Activated CD4-positive, alpha-beta T cell treated with anti-CD3 and anti-CD28 coated beads for 4 hours (primary cell): Measurements from ENCODE around the gene C1orf232.
A peak's percentile ranks its signal among the peaks of the same experiment; 100 is the strongest.

Source experiments
- DNase-seq, 2 donors: peaks; one replicate each; pipeline ENCODE4 v3.0.0-alpha.2; 2020

C1orf232 gene

DNA sequence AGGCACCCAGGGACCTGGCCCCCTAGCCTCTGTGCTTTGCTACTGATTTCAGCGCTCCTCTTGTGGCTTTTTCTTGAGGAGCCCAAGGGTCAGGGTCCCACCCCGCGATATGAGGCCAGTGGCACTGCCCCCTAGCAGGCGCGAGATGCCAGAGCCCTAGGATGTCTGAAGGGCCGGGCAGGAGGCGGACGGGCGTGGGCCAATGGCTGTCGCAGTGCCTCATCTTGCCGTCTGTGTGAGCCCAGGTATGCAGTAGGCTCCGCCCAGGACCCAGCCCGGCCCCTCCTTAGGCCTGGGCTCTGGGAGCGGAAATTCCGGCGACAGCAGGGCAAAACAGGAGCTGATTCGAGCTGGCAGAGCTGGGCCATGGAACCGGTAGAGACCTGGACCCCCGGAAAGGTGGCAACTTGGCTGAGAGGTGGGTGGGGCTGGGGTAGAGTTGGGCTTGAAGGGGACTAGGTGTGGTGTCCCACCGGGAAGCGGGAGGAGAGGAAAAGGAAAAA lies 8.5 kb upstream of the C1orf232 start, which contains the start of gene CNKSR1:
Gene CNKSR1, plus strand, starts transcription at position 310 of the 503 bp plus-strand sequence. Its CDS starts 57 bp downstream, at position 367.
- no peak for DNase-seq

DNA sequence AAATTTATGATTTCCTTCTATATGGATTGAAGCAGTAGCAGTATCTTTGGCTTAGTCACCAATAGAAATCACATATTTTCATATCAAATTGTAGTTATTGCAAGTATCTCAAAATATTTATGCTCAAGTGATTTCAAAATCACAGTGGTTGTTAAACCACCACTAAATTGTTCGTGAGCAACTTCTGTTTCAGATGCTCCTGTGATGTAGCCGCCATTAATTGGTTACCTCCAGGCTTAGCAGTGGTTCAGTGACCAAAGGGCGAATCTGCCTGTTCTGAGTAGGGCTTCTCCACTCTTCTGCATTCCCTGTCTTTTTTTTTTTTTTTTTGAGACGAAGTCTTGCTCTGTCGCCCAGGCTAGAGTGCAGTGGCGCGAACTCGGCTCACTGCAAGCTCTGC lies 6.6 kb upstream of the C1orf232 start:
- no peak for DNase-seq

DNA sequence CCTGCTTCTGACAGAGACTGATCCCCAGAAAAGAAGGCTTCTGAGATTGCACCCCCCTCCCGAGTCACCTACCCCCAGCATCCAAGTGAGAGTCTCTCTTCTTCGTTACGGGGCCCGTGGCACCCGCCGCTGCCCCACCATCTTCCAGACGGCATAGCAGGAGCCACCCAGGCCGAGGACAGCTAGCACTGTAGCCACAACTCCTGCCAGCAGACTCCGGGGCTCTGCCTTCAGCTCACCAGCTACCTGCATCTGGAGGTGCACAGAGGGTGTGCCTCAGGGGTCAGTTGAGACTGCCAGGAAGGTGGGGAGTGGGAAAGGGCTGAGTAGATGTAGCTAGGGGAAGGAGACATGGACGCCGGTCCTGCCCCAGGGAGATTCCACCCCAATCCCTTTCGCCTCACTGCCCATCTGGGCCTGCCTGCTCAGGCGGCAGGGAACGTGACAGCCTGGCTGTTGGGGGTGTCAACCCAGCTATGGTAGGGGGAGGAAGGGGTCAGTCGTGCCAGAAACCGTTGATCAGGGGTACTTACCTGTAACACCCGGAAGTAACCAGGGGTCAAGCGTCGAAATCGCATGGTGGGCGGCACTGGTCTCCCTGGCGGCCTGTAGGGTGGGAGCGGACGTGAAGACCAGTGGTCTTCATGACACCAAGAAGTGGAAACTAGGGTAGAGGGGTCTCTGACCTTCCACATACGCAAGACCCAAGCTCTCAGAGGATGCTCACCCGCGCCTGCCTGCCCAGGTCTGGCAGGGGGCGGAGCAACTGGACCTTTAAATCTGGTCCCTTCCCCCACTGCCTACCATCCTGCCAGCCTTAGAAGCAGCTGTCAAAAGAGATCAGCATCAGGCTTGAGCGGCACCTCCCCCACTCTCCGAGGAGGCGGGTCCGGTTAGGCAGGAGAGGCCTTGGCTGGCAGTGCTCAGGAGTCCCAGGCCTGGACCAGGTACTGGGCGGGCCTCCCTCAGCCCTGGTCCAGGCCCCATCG lies 2.6 kb upstream of the C1orf232 start, which contains the start of gene ZNF593OS:
Gene ZNF593OS, minus strand, starts transcription at position 749 of the 989 bp plus-strand sequence. Its CDS starts 171 bp downstream, at position 578.
- DNase-seq: no peak

DNA sequence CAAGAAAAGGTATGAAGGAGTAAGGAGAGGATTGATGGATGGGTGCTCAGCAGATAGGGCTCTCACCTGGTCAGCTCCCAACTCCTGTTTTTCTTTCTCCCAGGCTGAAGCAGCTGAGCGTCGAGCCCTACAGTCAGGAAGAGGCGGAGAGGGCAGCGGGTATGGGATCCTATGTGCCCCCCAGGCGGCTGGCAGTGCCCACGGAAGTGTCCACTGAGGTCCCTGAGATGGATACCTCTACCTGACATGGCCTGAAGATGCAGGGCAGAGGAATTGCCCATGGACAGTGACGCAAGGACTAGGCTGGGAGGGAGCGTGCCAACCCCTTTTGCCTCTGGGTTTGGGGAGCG lies 1.7 kb upstream of the C1orf232 start:
- DNase-seq: no peak

DNA sequence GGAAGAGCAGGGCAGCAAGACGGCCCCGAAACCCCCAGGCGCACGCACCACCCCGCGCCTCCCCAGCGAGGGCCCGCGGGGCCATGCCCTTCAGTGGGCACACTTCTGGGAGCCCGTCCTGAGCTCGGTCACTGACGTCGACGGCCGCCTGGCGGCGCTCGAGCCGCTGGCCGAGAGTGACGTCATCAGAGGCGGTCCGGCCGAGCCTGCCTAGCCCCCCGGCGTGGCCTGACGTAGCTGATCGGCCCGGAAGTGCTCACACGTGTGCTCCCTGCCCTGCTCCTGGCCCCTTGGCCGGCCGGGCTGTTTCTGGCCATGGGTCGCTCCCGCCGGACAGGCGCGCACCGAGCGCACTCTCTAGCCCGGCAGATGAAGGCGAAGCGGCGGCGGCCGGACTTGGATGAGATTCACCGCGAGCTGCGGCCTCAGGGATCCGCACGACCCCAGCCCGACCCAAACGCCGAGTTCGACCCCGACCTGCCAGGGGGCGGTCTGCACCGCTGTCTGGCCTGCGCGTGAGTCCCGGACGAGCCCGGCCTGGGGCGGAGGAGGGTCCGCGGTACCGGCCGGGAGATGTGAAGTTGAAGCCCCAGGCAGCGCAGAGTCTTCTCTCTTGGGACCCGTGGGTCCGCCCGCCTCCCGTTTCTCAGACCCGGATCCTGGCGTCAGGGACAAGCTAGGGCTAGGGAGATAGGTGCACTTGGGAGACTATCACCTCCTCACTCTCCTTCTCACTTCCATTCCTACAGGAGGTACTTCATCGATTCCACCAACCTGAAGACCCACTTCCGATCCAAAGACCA lies 1.1 kb upstream of the C1orf232 start, which contains the start of gene ZNF593:
Gene ZNF593, plus strand, starts transcription at position 240 of the 803 bp plus-strand sequence. Its CDS starts 76 bp downstream, at position 316.
- peak; percentile 82 to 86 for DNase-seq

DNA sequence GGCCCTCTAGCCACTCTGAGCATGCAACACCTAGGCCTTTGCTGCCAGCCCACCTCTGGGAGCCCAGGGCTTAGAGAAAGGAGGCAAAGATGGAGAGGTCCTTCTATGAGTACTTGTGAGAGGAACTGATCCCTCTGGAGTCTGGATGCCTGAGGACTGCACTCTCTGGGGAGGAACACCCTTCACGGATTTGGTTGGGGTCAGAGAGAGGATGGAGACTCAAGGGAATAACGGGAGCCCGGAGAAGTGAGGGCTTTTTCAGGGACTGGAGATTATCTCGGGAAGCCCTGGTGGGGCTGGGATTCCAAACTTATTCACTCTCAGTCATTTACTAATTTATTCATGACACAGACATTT lies 413 bp upstream of the C1orf232 start:
- no peak for DNase-seq

DNA sequence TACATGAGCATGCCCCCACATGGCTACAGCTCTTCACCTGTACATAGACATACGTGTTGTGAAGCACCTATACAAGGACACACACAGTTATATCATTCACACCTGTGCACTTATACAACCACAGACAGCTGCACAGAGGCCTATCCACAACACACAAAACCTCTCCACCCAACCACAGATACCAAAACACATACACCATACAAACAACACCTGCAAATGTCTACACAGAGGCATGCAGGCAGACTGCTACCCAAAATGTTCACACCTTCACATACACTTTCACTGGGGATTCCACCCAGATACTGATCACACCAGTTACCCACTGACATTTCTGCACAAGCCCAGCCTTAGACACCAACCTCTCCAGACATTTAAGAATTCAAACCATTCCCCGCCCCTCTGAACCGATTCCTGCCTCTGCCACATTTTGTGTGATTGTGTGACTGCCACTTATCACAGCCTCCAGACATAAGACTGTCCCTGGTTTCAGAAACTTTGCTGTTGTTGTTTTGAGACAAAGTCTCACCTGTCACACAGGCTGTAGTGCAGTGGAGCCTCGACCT lies 2.0 kb downstream of the C1orf232 start:
- no peak for DNase-seq

DNA sequence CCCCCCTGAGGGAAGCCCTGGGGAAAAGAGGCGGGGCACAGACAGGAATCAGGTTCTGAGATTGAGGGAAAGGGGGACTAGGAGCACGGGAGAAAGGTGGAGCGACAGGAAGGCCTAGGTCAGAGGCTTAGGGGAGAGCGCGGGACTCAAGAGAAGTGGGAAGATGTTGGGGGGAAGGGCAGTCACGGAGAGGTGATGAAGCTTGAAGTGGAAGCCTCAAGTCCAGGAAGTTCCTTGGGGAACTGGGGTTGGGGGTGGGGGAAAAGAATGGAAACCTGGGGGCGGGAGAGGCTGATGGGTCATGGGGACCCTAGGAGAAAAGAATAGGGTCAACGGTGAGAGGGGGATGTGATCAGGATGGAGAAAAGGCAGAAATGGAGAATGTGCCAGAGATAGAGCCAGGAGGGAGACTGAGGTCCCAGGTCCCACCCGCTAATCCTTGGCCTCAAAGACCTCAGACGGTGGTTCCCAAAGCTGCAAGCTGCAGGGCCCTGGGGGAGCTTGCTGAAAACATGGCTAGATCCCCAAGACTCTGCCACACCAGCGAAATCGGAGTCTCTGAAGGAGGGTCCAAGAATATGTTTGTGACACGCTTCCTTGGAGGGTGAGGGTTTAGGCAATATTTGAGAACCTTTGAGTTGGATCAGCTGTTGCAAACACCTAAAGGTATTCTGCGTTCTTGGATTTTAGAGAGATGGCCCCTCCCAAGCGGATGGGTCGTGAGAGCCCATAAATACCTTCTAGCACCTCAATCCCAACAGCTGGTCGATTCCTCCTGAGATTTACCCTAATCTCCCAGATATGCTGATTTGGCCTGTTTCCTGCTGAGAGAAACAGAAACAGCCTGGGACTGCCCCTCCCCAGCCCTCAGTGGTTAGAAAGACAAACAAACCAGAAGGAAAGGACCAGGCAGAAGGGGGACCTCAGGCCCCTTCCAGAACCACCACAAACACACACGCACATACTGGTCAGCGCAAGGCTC lies 3.6 kb downstream of the C1orf232 start:
- no peak for DNase-seq

DNA sequence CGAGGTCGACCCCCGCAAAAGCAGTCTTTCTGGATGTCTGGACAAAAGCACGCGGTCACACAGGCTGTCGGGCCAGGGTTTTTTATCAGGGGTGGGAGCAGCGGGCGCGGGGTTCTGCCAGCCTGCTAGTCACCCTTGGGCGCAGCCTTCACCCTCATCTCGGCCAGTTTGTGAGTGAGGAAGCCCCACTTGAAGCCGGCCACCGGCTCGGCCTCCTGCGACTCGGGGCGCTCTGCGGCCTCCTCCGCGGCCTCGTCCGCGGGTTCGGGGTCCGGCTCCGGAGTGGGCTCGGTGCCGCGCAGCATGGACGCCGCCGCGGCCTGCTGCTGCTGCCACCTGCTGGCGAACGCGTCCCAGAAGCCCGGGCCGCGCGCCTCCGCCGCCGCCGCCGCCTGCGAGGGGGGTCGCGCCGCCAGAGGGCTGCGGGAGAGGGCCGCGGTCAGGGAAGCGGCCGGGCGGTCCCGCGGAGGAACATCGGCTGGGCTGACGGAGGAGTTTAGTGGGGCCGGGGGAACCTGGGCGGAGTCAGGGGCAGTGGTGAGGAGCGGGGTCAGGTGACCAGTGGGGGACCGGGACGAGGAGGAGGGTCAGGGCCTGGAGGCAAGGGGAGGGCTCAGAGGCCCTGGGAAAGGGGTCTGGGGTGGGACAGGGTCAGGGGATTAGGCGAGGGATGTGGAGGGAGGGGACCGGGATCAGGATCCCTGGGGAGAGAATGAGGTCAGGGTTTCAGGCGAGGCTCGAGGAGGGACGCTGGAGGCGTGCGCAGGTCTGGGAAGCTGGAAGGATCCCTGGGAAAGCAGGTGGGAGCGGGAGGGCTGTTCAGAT lies 4.5 kb downstream of the C1orf232 start:
- DNase-seq: peak; percentile 45 to 47

DNA sequence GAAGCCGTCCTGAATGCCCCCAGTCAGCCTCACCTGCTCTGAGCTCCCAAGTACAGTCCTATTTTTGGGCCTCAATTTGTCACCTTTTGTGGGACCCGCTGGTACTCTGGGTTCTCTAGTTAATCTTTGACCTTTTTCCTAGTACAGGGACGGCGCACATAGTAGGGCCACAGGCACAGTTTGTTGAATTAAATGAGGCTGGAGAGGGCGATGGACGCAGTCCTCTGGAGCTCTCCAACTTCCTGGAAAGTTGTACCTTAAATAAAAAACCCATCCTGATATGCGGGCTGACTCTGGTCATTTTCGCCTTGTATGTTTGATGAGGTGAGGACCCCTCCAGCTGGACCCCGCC lies 5.1 kb downstream of the C1orf232 start:
- no peak for DNase-seq

DNA sequence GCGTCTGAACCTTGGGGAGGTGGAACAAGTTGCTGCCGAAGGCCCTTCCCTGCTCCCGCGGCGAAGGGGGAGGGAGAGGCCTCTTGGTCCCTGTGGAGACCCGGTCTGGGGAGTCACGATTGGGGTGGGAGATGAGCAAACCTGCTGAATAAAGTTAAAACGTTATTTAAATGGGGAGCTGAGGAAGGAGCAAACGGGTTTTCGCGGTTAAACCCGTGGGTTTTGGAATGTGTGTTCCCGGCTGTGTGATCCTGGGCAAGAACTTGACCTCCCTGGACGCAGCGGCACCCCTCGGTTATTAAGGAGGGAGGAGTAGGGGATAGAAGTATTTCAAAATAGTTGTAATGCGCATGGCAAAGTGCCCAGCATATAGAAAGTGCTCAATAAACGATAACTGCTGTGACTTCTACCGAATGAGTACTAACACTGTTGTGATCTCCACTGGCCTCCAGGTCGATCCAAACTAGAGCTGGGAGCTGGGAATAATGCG lies 6.5 kb downstream of the C1orf232 start:
- DNase-seq: no peak

DNA sequence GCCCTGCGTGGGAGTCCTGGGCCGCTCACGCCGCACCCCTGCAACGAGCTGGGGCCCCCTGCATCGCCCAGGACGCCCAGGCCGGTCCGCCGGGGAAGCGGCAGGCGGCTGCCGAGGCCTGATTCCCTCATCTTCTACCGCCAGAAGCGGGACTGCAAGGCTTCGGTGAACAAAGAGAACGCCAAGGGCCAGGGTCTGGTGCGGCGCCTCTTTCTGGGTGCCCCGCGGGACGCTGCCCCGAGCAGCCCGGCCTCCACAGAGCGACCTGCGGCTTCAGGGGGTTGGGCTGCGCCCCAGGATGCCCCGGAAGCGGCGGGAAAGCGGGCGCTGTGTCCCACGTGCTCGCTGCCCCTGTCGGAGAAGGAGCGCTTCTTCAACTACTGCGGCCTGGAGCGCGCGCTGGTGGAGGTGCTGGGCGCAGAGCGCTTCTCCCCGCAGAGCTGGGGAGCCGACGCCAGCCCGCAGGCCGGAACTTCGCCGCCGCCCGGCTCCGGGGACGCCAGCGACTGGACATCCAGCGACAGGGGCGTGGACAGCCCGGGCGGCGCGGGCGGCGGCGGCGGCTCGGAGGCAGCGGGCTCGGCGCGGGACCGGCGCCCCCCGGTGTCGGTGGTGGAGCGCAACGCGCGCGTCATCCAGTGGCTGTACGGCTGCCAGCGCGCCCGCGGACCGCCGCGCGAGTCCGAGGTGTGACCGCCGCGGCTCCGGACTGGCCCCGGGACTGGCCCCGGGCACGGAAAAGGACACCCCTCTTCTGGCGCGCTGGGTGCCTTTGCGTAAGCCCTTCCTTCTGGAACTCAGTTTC lies 7.1 kb downstream of the C1orf232 start:
- DNase-seq: peak in 1 of 2 donors; percentile 26

DNA sequence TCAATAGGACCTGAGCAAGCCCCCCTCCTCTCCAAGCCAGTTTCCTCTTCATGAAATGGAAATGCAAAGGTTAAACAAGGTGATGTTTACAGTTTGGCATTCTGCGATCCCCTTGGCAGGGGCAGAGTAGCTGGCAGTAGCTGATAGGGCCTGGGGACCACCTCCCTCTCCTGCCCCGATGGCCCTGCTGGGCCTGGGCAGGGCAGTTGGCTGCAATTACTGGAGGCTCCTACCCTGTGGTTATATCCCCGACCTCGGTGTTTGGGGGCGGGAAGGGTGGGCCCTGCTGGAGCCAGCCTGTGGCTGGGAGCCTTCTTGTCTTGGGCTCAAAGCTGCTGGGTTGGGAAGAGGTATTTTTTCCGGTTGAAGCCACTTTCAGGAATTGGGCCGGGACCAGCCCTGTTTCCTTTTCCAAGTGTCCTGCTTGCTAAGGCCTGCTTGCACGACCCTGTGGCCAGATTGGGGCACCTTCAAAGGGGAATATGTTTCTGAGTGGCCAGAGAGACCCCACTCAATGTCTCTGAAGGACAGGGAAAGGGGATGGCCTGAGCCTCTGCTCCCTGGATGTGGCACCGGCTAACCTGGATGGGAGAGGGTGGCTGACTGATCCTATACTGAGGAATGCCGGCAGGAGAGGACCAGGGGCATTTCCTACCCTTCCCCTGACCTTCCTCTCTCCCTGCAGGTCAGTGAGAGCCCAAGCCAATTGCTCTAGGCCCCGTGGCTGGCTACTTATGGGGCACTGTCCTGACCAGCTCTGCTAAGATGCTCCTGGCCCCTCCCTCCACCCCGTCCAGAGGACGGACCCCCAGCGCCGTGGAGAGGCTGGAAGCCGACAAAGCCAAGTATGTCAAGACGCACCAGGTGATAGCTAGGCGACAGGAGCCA lies 8.0 kb downstream of the C1orf232 start:
- no peak for DNase-seq

DNA sequence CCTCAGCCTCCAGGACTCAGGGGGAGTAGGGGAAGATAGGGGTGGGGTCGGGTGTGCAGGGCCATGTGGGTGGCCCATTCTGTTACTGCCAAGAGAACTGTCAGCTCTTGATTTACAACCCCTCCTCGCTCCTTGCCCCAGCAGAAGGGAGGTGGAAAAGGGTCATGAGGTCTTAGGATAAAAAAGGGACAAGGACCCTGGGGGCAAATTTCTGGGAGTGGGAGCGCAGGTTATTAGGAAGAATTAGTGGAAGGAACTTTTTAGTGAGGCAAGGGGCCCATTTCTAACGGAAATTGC lies 9.1 kb downstream of the C1orf232 start:
- DNase-seq: no peak

DNA sequence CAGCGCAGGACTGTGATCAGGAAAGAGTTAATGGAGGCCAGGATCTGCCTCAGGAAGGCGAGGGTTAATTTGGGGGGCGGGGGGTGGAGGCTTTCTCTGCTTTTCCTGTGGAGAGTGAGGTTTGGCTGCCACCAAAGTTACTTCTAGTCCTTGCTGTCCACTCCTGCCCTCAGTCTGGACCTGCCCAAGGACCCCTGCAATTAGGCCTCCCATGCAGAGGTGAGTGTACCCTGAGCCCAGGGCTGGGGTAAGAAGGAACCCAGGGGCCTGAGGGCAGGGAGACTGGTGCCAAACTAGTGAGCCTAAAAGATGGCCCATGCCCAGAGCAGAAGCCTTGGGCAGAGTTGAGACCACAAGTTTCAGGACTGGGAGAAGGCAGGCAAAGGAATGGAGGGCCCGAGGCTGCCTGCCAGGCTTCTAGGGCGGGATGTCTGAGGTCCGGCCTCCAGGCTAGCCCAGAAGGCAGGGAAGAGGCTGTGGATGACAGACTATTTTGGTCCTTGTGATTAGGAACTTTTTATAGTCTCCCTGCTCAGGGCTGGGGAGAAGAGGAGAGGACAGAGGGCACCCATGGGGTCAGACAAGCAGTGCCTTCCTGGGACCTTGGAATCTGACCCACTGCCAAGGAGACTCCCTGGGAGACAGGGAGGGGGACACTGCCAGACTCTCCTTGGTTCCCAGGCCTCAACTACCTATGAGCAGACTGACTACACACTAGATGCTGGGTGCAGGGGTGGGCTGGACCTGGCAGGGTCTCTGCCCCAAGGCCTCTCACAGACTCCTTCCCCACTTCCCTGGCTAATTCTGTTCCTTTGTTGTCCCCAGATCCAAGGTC lies 9.6 kb downstream of the C1orf232 start, which contains the start of gene FAM110D:
Gene FAM110D, plus strand, starts transcription at position 172 of the 835 bp plus-strand sequence. CDS start 2,213 bp downstream, outside the sequence.
- DNase-seq: no peak

DNA sequence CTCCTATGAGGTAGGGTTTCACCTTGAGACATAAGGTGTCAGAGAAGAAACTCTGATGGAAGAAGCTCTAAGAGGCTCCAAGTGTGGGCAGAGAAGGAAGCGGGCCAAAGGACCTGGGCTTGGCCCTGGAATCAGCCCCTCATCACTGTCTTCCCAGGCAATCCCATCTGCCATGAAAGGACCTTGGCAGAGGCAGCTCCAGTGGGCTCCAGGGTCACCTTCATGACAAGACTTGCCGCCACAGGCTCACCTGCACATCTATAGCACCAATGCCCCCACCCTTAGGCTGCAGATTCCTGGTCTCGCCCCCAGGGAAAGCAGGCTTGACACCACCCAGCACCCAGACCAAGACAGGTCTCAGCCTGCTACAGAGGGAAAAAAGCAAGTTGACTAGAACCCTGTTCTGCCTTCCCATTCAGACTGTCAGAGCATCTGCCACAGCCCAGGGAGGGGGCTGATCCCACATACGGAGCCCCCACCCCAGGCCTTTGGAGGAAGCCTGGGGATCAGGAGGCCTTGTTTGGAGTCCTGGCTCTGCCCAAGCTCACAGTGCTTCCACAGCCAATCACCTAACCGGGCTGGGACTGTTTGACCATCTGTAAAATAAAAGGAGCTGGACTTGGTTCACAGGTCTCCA lies 10.4 kb downstream of the C1orf232 start:
- no peak for DNase-seq
